GM21360 (cell line): Measurements from ENCODE around the gene CFAP99.
"Not testable (repeated sequence)": the region's sequence is repeated elsewhere in the genome, so short reads cannot be mapped to it uniquely, and the experiment has no call there.

Experiments
- ATAC-seq: cut with Tn5 transposase; IDR thresholded peaks from one replicate; pipeline ENCODE4 v1.9.1; 2021; ENCODE audit warnings: mild to moderate bottlenecking, moderate library complexity; ENCODE audit not compliant: unreplicated experiment

The CFAP99 gene

DNA sequence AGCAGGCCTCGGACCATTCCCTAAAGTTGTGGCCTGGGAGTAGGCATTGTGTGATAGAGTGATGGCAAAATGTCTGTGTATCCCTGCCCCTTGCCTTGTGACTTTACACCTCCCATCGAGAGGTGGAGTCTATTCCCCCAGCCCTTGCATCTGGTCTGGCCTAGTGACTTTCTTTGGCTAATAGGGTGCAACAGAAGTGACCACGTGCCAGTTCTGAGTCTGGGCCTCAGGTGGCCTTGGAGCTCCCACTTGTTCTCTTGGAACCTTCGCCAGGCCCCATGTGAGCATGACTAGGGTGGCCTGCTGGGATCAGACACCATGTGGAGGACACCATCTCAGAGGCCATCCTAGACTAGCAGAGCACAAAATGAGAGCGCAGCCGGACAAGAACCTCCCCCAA, 46.3 kb downstream of the CFAP99 start:
- ATAC-seq, result no peak

DNA sequence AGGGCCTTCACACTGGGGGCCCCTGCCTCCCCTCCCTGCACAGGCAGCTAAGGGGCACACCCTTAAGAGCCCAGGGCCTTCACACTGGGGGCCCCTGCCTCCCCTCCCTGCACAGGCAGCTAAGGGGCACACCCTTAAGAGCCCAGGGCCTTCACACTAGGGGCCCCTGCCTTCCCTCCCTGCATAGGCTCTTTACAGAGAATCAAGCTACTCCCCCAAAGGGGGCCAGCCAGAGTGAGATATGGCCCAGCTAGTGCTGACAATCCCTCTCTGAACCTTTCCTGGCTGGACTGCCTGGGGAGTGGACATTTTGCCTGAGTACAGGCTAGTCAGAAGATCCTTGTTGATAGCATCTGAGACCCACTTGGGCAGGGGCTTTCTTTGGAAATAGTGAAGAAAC, 46.8 kb downstream of the CFAP99 start:
- not testable (repeated sequence) for ATAC-seq

DNA sequence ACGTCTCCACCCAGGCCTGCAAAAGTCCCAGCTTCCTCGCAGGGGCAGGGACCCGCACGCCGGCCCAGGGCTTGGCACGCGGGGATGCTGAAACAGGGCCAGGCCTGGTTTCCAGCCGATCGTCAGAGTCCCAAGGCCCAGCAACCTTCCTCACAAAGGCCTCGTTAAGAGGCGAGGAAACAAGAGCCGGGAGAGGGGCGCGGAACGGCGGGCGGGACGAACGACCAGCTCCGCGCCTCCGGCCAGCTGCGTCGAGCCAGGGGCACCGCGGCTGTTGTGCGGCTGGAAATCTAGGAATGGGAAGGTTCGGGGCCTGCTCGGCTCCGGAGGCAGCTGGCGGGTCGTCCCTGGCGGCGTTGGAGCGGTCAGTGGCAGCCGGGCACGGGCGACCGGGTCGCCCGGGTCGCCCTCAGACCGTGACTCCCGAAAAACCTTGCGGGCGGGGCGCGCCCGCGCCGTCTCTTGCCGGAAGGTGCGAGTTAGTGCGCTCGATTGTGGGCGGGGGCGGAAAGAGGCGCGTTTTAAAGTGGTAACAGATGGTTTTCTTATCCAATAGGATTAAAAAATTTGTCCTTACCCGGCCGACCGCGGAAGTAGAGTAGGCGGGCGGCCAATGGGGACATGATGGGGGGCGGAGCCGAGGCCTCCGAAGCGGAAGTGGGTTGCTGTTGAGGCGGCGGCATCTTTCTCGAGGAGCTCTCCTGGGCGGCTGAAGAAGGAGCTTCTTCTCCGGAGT, 49.9 kb downstream of the CFAP99 start, which contains the start of gene RNF4:
Gene RNF4, plus strand, starts transcription at position 651 of the 736 bp plus-strand sequence. CDS start 21,388 bp downstream, outside the sequence.
- ATAC-seq, result peak; percentile 67

DNA sequence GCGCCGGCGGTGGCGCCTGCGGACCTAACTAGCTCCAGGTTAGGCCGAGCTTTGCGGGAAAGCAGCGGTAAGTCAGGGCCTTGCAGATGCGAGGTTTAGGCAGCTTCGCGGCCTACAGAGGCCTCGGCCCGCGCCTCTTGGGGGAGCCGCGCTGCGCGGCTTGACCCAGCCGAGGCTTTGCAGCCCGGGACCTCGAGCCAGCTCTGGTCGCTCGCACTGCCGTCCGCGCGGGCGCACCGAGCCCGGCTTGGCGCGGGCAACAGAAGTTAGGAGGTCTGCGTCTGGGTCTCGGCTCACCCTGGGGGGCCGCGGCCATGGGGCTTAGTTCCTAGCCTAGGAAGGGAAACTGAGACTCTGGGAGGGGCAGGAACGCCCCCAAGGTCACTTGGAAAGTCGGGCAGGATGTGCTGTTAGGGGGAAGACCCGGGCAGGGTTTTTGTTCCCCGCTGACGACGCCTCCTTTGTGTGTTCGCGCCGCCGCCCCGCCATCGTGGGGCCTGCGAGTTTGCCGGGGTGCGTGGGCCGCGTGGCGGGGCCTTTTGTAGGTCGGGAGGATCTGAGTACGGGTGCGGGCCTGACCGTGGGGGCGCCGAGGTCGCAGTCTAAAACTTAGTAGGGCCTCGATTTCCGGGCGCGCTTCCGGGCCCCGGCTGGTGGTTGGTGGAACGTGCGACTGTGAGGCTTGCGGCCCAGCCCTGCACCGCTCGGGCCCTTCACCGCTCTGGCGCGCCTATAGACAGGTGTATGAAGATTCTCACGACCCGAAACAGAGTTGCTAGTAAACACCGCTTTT, 50.6 kb downstream of the CFAP99 start:
- ATAC-seq, result peak; percentile 49

DNA sequence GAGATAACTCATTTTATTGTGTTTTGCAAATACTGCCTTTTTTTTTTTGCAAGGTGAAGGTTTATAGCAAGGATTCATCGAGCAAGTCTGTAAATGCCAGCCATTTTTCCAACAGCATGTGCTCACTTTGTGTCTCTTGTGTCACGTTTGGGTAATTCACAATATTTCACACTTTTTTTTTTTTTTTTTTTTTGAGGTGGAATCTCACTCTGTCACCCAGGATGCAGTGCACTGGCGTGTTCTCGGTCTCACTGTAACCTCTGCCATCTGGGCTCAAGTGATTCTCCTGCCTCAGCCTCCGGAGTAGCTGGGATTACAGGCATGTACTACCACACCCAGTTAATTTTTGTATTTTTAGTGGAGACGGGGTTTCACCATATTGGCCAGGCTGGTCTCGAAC, 52.0 kb downstream of the CFAP99 start:
- no peak for ATAC-seq

DNA sequence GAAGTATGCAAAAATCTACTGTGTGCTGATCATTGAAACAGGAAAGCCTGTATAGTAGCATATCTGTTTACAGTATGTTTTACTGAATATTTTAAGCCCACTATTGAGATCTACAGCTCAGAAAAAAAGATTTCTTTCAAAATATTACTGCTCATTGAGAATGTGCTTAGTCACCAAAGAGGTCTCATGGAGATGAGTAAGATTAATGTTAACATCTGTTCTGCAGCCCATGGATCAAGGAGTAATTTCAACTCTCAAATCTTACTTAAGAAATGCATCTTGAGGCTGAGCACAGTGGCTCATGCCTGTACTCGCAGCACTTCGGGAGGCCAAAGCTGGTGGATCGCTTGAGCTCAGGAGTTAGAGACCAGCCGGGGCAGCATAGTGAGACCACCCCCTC, 53.4 kb downstream of the CFAP99 start:
- ATAC-seq, result no peak

DNA sequence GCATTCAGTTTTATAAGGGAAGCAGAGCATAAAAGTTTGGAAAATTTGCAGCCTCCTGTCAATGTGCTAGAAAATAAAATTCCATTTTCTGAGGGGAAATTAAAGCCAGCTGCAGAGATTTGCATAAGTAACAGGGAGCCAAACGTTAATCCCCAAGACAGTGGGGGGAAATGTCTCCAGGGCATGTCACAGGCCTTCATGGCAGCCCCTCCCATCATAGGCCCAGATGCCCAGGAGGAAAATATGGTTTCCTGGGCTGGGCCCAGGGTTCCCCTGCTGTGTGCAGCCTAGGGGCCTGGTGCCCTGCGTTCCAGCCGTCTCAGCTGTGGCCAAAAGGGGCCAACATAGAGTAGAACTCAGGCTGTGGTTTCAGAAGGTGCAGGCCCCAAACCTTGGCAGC, 59.5 kb downstream of the CFAP99 start:
- no peak for ATAC-seq

DNA sequence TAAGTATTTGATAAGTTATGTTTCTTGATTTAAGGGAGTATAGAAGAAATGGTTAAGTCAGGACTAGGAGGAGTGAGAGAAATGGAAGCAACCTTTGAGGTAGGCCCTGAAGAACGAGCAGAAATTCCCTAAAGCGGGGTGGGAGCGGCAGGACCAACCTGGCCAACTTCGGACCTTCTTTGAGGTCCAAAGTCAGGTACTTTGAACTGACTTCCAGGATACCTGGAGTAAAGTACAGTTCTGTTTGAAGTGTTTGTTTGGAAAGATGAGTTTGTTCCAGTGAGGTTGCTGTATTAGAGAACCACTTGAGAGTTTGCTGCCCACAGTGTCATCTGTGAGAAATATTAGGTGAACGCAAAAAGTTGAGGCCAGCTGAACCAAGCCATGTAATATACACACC, 61.9 kb downstream of the CFAP99 start:
- ATAC-seq, result no peak

DNA sequence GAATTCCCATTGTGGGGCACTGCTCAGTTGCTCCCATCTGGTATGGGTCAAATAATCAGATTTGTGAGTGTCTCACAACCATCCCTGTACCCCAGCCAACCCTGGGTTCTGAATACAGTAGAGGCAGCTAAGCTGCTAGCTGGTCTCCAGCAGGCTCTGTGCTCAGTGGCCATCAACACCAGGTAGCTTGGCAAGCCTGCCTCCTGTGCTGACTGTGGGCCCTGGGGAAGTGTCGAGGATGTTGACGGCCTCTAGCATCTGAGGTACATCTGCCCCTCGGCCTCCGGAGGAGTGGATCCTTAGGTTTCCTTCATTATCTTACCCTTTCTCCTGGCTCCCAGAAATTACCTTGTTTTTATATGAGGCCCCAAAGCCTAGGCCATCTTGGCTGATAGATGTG, 63.4 kb downstream of the CFAP99 start:
- no peak for ATAC-seq

DNA sequence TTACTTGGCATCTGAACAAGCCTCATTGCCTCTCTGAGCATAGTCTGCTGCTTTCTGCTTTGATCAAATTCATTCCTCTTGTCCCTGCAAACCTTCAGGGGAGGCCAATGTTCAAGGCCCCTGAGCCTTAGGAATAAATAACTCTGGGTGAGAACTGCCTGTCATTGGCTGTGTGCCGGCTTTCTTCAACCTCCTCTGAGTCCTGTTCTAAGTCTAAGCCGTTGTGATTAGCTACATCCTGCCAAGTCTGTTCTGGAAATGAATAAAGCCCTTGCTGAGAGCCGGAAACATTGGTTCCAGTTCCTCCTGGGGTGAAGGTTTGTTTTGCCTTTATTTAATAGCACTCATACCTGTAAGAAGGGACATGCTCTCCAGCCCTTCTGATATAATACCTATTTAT, 63.9 kb downstream of the CFAP99 start:
- ATAC-seq, result no peak

DNA sequence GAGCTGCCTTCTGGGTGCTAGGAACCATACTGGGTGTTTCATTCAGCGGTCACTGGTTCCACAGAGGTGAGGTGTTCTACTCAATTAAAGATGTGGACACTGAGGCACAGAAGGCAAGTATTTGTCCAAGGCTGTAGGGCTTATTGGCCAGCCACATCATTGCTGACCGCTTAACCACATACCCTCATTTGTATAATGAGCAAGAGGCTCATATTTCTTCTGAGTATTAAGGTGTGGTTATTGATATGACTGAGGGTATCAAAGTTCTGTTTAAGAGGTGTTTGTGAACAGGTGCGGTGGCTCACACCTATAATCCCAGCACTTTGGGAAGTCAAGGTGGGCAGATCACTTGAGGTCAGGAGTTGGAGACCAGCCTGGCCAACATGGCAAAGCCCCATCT, 64.5 kb downstream of the CFAP99 start:
- no peak for ATAC-seq

DNA sequence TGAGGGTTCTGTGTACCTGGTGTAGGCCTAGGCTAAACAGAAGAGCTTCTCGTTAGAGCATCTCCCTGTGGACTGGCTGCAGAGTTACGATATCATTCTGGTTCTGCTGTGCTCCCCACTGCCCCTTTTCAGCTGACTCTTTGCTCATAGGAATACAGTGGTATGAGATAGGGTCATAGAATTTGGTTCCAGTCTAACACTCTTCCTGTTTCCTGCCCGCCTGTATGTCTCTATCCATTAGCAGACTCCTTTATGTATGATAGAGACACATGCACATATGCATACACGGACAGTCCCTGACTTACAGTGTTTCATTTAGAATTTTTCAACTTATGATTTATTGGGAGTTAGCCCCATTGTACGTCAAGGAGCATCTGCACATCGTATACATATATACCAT, 65.4 kb downstream of the CFAP99 start:
- ATAC-seq, result no peak

DNA sequence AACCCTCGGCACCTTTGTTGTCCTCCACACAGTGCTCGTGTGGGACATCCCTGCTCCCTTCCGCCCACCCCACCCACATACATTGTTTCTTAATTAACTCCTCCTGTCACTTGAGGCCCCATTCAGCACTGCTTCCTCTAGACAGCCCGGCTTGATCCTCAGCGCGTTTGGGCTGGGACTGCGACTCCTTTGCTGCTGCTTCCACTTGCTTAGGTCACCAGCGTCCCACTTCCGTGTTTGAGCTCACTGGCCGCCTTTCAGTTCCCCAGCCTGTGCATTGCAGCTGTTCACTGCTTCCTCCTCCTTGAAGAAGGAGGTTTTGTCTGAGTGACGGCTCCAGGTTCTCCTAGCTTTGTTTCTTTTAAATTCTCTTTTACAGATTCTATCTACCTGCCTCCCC, 66.2 kb downstream of the CFAP99 start:
- ATAC-seq, result peak; percentile 64

DNA sequence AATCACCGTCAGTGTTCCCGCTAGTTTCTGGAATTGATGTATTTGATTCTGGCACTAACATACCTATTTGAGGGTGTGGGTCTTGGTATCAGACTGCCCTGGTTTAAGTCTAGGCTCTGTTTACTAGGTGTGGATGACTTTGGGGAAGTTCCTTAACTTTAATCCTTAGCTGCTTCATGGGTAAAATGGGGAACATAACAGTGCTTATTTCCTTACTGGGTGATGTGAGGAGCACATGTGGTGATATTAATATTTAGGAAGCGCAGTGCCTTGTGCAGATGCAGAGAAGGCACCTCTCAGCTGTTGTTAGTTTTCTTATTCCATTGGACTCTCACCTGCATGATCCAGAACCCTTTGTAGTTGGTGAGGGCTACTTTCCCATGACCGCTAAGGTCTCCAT, 67.2 kb downstream of the CFAP99 start:
- ATAC-seq, result no peak

DNA sequence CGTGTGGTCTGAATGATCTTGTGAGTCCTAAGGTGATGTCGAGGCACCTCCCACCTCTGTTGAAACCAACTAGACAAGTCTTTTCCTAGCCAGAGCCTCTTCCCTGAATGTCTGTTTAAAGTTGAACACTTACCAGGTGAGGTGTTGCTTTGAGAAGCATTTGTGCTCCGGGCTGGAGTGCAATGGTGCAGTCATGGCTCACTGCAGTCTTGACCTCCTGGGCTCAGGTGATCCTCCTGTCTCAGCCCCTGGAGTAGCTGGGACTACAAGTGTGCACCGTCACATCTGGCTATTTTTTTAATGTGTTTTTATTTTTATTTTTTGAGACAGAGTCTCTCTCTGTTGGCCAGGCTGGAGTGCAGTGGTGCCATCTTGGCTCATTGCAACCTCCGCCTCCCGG, 68.2 kb downstream of the CFAP99 start:
- ATAC-seq, result no peak

DNA sequence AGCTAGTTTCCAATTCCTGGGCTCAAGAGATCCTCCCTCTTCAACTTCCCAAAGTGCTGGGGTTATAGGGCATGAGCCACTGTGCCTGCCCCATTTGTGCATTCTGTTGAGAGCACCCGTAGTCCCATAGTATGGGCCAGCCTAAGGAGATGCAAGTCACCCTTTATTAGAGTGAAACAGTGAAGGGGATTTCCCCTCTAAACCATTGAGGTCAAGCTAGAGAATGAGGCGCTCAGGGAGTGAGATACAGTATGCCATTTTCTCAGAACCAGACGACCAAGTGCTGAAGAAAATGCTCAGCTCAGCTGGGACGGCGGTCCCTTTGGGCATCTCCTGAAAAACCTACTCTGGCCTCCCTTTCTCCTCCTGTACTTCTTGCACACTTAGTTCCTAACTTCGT, 68.9 kb downstream of the CFAP99 start:
- peak; percentile 43 for ATAC-seq

DNA sequence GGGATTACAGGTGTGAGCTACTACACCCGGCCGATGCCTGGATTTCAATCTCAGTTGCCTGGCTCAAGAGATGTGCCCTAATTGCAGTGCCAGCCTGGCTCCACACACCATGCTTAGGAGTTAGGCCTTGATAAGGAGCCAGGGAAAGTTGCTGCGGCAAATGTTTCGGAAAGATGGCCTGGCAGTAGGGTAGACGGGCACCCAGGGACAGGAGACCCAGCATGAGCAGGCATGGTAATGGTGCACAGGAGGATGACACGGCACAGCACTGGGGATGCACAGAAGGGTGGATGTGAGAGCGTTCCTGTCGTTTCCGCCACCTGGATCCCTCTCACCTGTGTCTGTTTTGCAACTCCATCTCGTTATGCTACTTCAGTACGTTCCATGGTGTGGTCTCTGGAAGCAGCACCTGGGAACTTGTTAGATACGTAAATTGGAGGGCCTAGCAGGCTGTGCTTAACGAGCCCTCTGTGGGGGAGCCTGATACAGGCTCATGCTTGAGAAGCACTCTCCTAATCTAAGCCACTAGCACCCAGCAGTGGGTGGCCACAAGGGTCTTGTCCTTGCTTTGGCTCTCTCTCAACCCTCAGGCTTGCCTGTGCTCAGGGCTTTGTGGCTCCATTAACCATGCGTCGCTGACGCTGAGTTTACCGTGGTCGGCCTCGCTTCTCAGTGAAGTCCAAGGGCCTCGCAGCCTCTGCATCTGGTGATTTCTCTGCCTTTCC, 70.5 kb downstream of the CFAP99 start:
- no peak for ATAC-seq

DNA sequence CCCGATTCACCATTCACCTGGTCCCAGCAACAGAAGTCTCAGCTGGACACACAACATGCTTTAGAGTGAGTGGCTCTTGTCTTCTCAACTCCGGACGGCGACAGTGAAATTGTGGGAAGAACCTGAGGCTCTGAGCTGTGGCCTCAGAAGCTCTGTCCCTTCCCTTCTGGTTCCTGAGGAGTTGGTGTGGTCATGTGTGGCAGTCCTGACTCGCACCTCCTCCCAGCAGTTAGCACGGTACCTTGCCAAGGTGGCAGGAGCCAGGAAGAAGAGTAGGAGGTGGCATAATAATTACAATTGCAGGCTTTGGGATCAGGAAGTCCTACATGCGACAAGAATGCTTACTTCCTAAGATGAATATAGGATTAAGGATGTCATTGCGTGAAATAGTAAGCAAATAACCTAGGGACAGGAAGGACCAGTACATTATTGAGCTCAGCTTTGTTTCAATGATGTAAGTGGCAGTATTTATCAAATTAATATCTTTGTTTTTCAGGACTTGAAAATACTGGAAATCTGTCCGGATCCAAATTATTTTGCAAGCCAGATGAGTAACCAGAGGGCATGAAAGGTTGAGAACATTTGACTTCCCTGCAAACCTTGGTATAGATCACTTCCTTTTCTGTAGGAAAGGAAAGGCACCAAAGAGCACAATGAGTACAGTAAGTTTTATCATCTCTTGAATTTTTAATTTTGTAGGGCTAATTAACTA, 71.2 kb downstream of the CFAP99 start:
- no peak for ATAC-seq

DNA sequence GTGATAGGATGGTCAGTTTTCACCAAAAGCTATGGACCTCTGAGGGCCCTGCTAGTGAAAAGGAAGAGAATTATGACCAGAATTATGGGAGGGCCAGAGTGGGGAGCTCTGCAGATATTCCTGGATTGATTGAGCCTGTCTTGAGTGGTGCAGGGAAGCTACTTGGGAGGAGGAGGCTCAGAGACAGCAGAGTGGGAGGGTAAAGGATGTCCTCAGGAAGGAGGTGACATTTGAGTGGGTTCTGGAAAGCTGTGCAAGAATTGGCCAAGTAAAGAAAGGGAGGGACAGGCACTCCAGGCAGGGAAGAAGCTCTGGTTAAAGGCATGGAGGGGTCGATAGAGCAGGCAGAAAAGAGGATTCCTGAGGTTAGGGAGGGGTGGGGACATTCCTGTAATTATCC, 74.2 kb downstream of the CFAP99 start:
- ATAC-seq, result no peak

DNA sequence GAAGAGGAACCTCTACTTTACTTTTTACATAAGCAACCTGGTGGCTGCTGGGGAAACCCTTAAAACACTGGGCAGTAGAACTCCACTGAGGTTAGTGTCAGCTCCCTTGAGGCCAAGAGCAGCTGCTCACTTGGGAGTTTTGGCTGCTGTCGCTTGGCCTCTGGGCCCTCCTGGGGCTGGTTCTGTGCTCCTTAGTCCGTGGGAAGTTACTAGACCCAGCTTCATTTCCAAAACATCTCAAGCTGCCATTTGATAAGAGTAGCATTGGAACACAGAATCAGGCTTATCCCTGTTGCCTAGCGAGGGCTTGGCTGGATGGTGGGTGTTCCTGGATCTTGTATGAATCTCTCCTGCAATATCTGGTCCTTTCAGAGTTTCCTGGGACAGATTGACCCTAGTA, 76.2 kb downstream of the CFAP99 start:
- ATAC-seq, result no peak

DNA sequence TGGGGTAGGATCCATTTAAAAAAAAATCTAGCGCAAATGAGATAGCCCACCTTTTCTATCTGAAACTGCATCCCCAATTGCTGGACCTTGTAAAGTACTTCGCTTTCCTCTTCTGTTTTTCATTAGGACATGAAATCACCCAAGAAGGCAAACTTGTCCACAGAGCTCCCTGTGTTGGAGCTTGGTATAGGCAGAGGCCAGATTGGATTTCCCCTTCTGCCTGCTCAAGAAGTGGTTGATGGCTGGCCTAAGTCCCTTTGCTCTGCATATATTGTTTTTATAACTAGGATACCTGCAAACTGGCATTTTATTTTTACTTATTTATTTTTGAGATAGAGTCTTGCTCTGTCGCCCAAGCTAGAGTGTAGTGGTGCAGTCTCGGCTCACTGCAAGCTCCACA, 78.6 kb downstream of the CFAP99 start:
- ATAC-seq, result no peak
